Stimulated activated CD4-positive, alpha-beta T cell treated with anti-CD3 and anti-CD28 coated beads, TNF-alpha, amount 100 ng/mL, for 48 hours (primary cell): Measurements from ENCODE around the gene EPHA5.

Experiments
- DNase-seq, 3 donors: peaks; one replicate each; pipeline ENCODE4 v3.0.0-alpha.2; 2020; ENCODE audit warnings: low read depth in 3 of 3

EPHA5 gene

GRCh38 chr4:65624651-65625050 lies 45.6 kb downstream of the EPHA5 start:
- DNase-seq: no peak

GRCh38 chr4:65623506-65623905 lies 46.8 kb downstream of the EPHA5 start:
- no peak for DNase-seq

- no peak for DNase-seq
Measured at GRCh38 chr4:65617416-65617815, 52.9 kb downstream of the EPHA5 start.

GRCh38 chr4:65604515-65604914 lies 65.8 kb downstream of the EPHA5 start:
- DNase-seq: no peak

- no peak for DNase-seq
Measured at GRCh38 chr4:65600656-65601055, 69.6 kb downstream of the EPHA5 start.

- no peak for DNase-seq
Measured at GRCh38 chr4:65599340-65599739, 70.9 kb downstream of the EPHA5 start.

GRCh38 chr4:65597697-65598096 lies 72.6 kb downstream of the EPHA5 start:
- no peak for DNase-seq

GRCh38 chr4:65592089-65592488 lies 78.2 kb downstream of the EPHA5 start:
- no peak for DNase-seq

GRCh38 chr4:65589921-65590320 lies 80.4 kb downstream of the EPHA5 start:
- no peak for DNase-seq

- no peak for DNase-seq
Measured at GRCh38 chr4:65589331-65589730, 81.0 kb downstream of the EPHA5 start.

GRCh38 chr4:65580551-65580950 lies 89.7 kb downstream of the EPHA5 start:
- no peak for DNase-seq

GRCh38 chr4:65566473-65566872 lies 103.8 kb downstream of the EPHA5 start:
- DNase-seq: no peak

- no peak for DNase-seq
Measured at GRCh38 chr4:65561164-65561563, 109.1 kb downstream of the EPHA5 start.

GRCh38 chr4:65559270-65559669 lies 111.0 kb downstream of the EPHA5 start:
- no peak for DNase-seq

GRCh38 chr4:65552057-65552456 lies 118.2 kb downstream of the EPHA5 start:
- no peak for DNase-seq

GRCh38 chr4:65550500-65550899 lies 119.8 kb downstream of the EPHA5 start:
- no peak for DNase-seq

GRCh38 chr4:65546882-65547416 lies 123.3 kb downstream of the EPHA5 start:
- DNase-seq: no peak

GRCh38 chr4:65538571-65538970 lies 131.7 kb downstream of the EPHA5 start:
- DNase-seq: no peak

- DNase-seq: no peak
Measured at GRCh38 chr4:65535113-65535512, 135.2 kb downstream of the EPHA5 start.

- no peak for DNase-seq
Measured at GRCh38 chr4:65521666-65522065, 148.6 kb downstream of the EPHA5 start.

- DNase-seq: no peak
Measured at GRCh38 chr4:65515646-65516045, 154.6 kb downstream of the EPHA5 start.

GRCh38 chr4:65510976-65511375 lies 159.3 kb downstream of the EPHA5 start:
- no peak for DNase-seq

GRCh38 chr4:65508168-65508567 lies 162.1 kb downstream of the EPHA5 start:
- no peak for DNase-seq

- no peak for DNase-seq
Measured at GRCh38 chr4:65502131-65502701, 168.1 kb downstream of the EPHA5 start.
